Left ventricle myocardium inferior (tissue), 1 donor: Measurements from ENCODE around the gene P4HTM. TPM values are rescaled to one million over a fixed set of nuclear protein-coding genes. Genes with fewer than 3 reads are reported as not detected.
A peak's percentile ranks its signal among the peaks of the same experiment; 100 is the strongest.

Source experiments
- DNase-seq: peaks from one replicate; pipeline ENCODE4 v3.0.0-alpha.2; 2020
- H3K27ac ChIP-seq: fragments of 200-600 bp; replicated peaks from 2 replicates; pipeline ENCODE4 v1.8.0; 2021
- H3K27me3 ChIP-seq: fragments of 200-600 bp; 2 replicates; pipeline ENCODE4 v1.8.0; 2021; ENCODE audit warnings: low read depth
- H3K36me3 ChIP-seq: fragments of 200-600 bp; 2 replicates; pipeline ENCODE4 v1.8.0; 2021
- H3K4me1 ChIP-seq: fragments of 200-600 bp; 2 replicates; pipeline ENCODE4 v1.8.0; 2021
- H3K4me3 ChIP-seq: fragments of 200-600 bp; 2 replicates; pipeline ENCODE4 v1.8.0; 2021; ENCODE audit warnings: mild to moderate bottlenecking, moderate library complexity
- H3K9me3 ChIP-seq: fragments of 200-600 bp; replicated peaks from 2 replicates; pipeline ENCODE4 v1.8.0; 2021
- CTCF ChIP-seq: fragments of 200-600 bp; IDR thresholded peaks from 2 replicates; pipeline ENCODE4 v1.8.0; 2021; ENCODE audit warnings: antibody characterized with exemption, mild to moderate bottlenecking, borderline replicate concordance
- intact Hi-C: fragments of 100-400 bp; cut with micrococcal nuclease; formaldehyde crosslinking; loops from one replicate; pipeline ENCODE4 v1.11.0; 2022
- microRNA-seq: library from miRNA; unstranded; fragments of <30 nt; microRNA quantifications from one replicate; pipeline ENCODE4 v1.2.0, GENCODE V29; 2020
- total RNA-seq: library from RNA; stranded (reverse); fragmentation: NEBNext Ultra II Directional; extraction: Animal tissue kit (Norgen Biotek cat#: 25700); gene quantifications from one replicate; pipeline ENCODE4 v1.2.1, GENCODE V29; 2021
- donor health status: DM: no; HTN: yes; CAD: no; lungs with severe emphysema.

P4HTM gene
- total RNA-seq, 1 donor from 2014 or later, result 28.9 TPM

DNA sequence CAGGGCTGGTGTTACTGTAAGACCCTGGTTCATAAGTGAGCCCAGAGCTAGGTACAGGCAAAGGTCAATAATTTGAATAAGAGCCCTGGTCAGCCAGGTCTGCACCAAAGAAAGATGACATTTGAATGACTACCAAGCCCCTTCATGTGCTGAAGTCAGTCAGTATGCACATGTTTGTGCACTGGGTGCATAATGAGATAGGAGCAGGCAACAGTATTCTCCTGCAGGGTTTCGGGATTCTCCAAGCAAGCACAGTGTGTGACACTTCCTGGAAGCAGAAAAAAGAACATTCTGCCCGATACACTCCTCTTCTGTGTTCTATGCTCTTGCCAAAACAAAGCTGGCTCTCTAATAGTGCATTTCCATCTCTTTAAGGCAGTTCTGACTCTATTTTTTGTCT, 44.6 kb downstream of the P4HTM start:
- peaks cover 92% of the 10 kb centered on the region for H3K36me3 ChIP-seq
- H3K27me3 ChIP-seq, result no peaks in the 10 kb centered on the region
- no peak for TF ChIP-seq CTCF
- intact Hi-C loops, result no loop called here
- H3K9me3 ChIP-seq, result no peaks in the 10 kb centered on the region
- H3K4me3 ChIP-seq, result no peak overlapping the region
- H3K27ac ChIP-seq, result no peak overlapping the region
- no peak for DNase-seq
- H3K4me1 ChIP-seq, result peaks cover 18% of the 10 kb centered on the region

GRCh38 chr3:49035281-49035680, 45.2 kb downstream of the P4HTM start:
- Histone ChIP-seq H3K27me3 (no peaks in the 10 kb centered on the region), H3K36me3 (peaks cover 94% of the 10 kb centered on the region), H3K9me3 (no peaks in the 10 kb centered on the region), H3K4me1 (peaks cover 14% of the 10 kb centered on the region), H3K27ac (no peak overlapping the region), H3K4me3 (no peak overlapping the region)
- intact Hi-C loops, result no loop called here
- no peak for DNase-seq
- no peak for TF ChIP-seq CTCF

DNA sequence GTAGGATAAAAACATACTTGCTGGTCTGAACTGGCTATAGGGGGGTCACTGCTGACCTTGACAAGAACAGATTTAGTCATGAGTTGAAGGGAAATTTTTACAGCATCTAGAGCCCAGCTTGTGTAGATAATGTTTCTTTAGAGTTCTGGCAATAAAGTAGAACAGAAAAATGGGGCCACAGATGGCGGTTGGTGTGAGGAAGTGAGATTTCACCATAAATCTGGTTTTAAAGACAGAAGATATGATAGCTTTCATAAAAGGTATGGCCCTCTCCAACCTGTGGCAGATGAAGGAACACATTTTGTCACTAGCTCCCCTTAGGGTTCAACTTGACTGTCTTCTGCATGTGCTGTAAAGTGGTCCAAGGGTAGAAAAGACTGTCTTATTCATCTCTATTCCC, 63.5 kb downstream of the P4HTM start:
- Histone ChIP-seq H3K36me3 (peaks cover 69% of the 10 kb centered on the region), H3K4me3 (no peak overlapping the region), H3K27ac (no peak overlapping the region), H3K27me3 (no peaks in the 10 kb centered on the region), H3K4me1 (no peaks in the 10 kb centered on the region), H3K9me3 (no peaks in the 10 kb centered on the region)
- intact Hi-C loops, result no loop called here
- no peak for TF ChIP-seq CTCF
- no peak for DNase-seq

GRCh38 chr3:49054344-49054862, 64.4 kb downstream of the P4HTM start:
- Histone ChIP-seq H3K27me3 (no peaks in the 10 kb centered on the region), H3K4me1 (no peaks in the 10 kb centered on the region), H3K36me3 (peaks cover 69% of the 10 kb centered on the region), H3K27ac (no peak overlapping the region), H3K9me3 (no peaks in the 10 kb centered on the region), H3K4me3 (no peak overlapping the region)
- no peak for TF ChIP-seq CTCF
- DNase-seq, result no peak
- intact Hi-C loops, result no loop called here

Small RNA genes within 50 kb of the gene (microRNA-seq; reads per million reads assigned to microRNA genes)
- gene MIR191, result 6,142 reads per million, percentile 93 among the genes with 10 or more reads in this experiment
- 1,338 reads per million, percentile 87 among the genes with 10 or more reads in this experiment for gene MIR425

Other genes starting within 250 kb of the P4HTM start
- 52.2 TPM for gene PRKAR2A, start 142.4 kb upstream of the P4HTM start, total RNA-seq
- 94.1 TPM for gene SLC25A20, start 91.4 kb upstream of the P4HTM start, total RNA-seq
- gene ARIH2, start 71.4 kb upstream of the P4HTM start, total RNA-seq, result 180 TPM
- gene WDR6, start 17.1 kb downstream of the P4HTM start, total RNA-seq, result 79.0 TPM
- 11.8 TPM for gene DALRD3, start 28.3 kb downstream of the P4HTM start, total RNA-seq
- gene NDUFAF3, start 31.9 kb downstream of the P4HTM start, total RNA-seq, result 159 TPM
- 46.9 TPM for gene IMPDH2, start 39.2 kb downstream of the P4HTM start, total RNA-seq
- 58.8 TPM for gene QRICH1, start 103.8 kb downstream of the P4HTM start, total RNA-seq
- gene QARS1, start 114.5 kb downstream of the P4HTM start, total RNA-seq, result 203 TPM
- 62.5 TPM for gene USP19, start 130.6 kb downstream of the P4HTM start, total RNA-seq
- gene LAMB2, start 142.8 kb downstream of the P4HTM start, total RNA-seq, result 772 TPM
- gene CCDC71, start 176.1 kb downstream of the P4HTM start, total RNA-seq, result 11.9 TPM
- gene KLHDC8B, start 181.4 kb downstream of the P4HTM start, total RNA-seq, result 92.5 TPM